Pons (tissue), 1 donor: ENCODE measurements around the gene SPOCK1.

Experiments used
- DNase-seq: peaks from one replicate; pipeline ENCODE4 v3.0.0-alpha.2; 2016; ENCODE audit warnings: low spot score

Gene SPOCK1

GRCh38 chr5:137328991-137329390 is 170.1 kb downstream of the SPOCK1 start:
- no peak for DNase-seq

- DNase-seq, result no peak
Observed at GRCh38 chr5:137328463-137328862, 170.7 kb downstream of the SPOCK1 start.

GRCh38 chr5:137325721-137326120 is 173.4 kb downstream of the SPOCK1 start:
- no peak for DNase-seq

GRCh38 chr5:137320056-137321045 is 178.8 kb downstream of the SPOCK1 start:
- DNase-seq, result peak; percentile 84

- DNase-seq, result no peak
Observed at GRCh38 chr5:137318027-137318426, 181.1 kb downstream of the SPOCK1 start.

- DNase-seq, result no peak
Observed at GRCh38 chr5:137316346-137316736, 182.8 kb downstream of the SPOCK1 start.

- peak; percentile 15 for DNase-seq
Observed at GRCh38 chr5:137315534-137316345, 183.4 kb downstream of the SPOCK1 start.

GRCh38 chr5:137315109-137315508 is 184.0 kb downstream of the SPOCK1 start:
- no peak for DNase-seq

- no peak for DNase-seq
Observed at GRCh38 chr5:137313526-137314175, 185.5 kb downstream of the SPOCK1 start.

- DNase-seq, result no peak
Observed at GRCh38 chr5:137312011-137312410, 187.1 kb downstream of the SPOCK1 start.

- no peak for DNase-seq
Observed at GRCh38 chr5:137310051-137310730, 188.9 kb downstream of the SPOCK1 start.

GRCh38 chr5:137309290-137309689 is 189.8 kb downstream of the SPOCK1 start:
- no peak for DNase-seq

- no peak for DNase-seq
Observed at GRCh38 chr5:137308311-137308710, 190.8 kb downstream of the SPOCK1 start.

- no peak for DNase-seq
Observed at GRCh38 chr5:137306903-137307302, 192.2 kb downstream of the SPOCK1 start.

- DNase-seq, result no peak
Observed at GRCh38 chr5:137305971-137306602, 193.0 kb downstream of the SPOCK1 start.

- DNase-seq, result peak; percentile 24
Observed at GRCh38 chr5:137304226-137304874, 194.8 kb downstream of the SPOCK1 start.

- no peak for DNase-seq
Observed at GRCh38 chr5:137303509-137303908, 195.6 kb downstream of the SPOCK1 start.

GRCh38 chr5:137300411-137301240 is 198.5 kb downstream of the SPOCK1 start:
- no peak for DNase-seq

GRCh38 chr5:137296213-137296781 is 202.8 kb downstream of the SPOCK1 start:
- DNase-seq, result peak; percentile 28
